RWPE2 (cell line): ENCODE results near the gene GPC5.

ENCODE experiments used
- ATAC-seq: fragments of 200-7000 bp; cut with Tn5 transposase; 3 replicates; pipeline ENCODE4 v1.9.1; 2021; ENCODE audit warnings: low read depth
- DNase-seq: peaks from one replicate; pipeline ENCODE4 v3.0.0-alpha.2; 2020; ENCODE audit warnings: low spot score
- H3K27ac ChIP-seq: fragments of 450-650 bp; 2 replicates; pipeline ENCODE4 v1.5.1; 2017; ENCODE audit warnings: mild to moderate bottlenecking; ENCODE audit not compliant: poor library complexity, severe bottlenecking
- H3K27me3 ChIP-seq: fragments of 250-450 bp; sonication (Bioruptor Pico); 2 replicates; pipeline ENCODE4 v1.5.1; 2021; ENCODE audit warnings: mild to moderate bottlenecking, moderate library complexity; ENCODE audit not compliant: insufficient read depth, poor library complexity, severe bottlenecking
- H3K36me3 ChIP-seq: fragments of 250-450 bp; sonication (Bioruptor Pico); 2 replicates; pipeline ENCODE4 v1.5.1; 2020; ENCODE audit warnings: low read depth, mild to moderate bottlenecking, moderate library complexity
- H3K4me1 ChIP-seq: fragments of 250-450 bp; sonication (Bioruptor Pico); 2 replicates; pipeline ENCODE4 v1.5.1; 2021; ENCODE audit warnings: mild to moderate bottlenecking, moderate library complexity; ENCODE audit not compliant: insufficient read depth, poor library complexity, severe bottlenecking
- H3K4me3 ChIP-seq: fragments of 250-450 bp; sonication (Bioruptor Pico); 2 replicates; pipeline ENCODE4 v1.5.1; 2021; ENCODE audit warnings: mild to moderate bottlenecking, moderate library complexity; ENCODE audit not compliant: severe bottlenecking
- H3K9me3 ChIP-seq: fragments of 250-450 bp; sonication (Bioruptor Pico); 2 replicates; pipeline ENCODE4 v1.5.1; 2021; ENCODE audit warnings: mild to moderate bottlenecking, moderate library complexity; ENCODE audit not compliant: severe bottlenecking
- TF ChIP-seq, protein P1 (sequence below): fragments of 450-650 bp; IDR thresholded peaks from one replicate; pipeline ENCODE4 v1.5.1; 2017; ENCODE audit warnings: mild to moderate bottlenecking, moderate library complexity; ENCODE audit not compliant: poor library complexity, severe bottlenecking

The GPC5 gene

DNA sequence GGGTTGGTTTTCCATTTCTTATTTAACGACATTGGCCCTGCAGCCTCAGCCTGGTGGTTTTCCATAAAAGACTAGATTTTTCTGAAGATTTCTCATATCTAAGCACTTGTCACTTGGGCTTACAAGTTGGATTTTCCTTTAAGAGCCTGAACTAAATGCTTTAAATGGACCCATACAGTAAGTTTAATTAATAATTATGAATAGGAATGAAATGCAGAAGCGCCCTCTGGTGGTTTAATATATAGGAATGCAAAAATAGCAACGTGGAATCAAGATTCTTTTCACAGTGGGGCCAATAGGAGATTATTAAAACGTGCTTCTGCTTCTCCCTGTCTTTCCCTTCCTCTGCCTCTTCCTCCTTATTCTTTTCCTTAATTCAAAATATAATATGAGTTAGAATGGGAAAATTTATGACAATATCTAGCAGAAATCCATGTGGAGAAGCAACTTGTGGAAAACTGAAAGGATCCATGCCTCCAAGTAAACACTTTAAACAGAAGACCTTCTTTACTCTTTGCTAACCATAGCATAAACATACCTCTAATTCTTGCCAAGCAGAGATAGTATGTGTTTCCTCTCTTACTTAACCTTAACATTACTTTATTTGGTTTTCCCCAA is 324.0 kb downstream of the GPC5 start:
- no peak overlapping the region for H3K27ac ChIP-seq
- H3K27me3 ChIP-seq: no peaks in the 10 kb centered on the region
- no peaks in the 10 kb centered on the region for H3K9me3 ChIP-seq
- DNase-seq: no peak
- ATAC-seq: no peak
- no peaks in the 10 kb centered on the region for H3K36me3 ChIP-seq
- TF ChIP-seq, protein P1, sequence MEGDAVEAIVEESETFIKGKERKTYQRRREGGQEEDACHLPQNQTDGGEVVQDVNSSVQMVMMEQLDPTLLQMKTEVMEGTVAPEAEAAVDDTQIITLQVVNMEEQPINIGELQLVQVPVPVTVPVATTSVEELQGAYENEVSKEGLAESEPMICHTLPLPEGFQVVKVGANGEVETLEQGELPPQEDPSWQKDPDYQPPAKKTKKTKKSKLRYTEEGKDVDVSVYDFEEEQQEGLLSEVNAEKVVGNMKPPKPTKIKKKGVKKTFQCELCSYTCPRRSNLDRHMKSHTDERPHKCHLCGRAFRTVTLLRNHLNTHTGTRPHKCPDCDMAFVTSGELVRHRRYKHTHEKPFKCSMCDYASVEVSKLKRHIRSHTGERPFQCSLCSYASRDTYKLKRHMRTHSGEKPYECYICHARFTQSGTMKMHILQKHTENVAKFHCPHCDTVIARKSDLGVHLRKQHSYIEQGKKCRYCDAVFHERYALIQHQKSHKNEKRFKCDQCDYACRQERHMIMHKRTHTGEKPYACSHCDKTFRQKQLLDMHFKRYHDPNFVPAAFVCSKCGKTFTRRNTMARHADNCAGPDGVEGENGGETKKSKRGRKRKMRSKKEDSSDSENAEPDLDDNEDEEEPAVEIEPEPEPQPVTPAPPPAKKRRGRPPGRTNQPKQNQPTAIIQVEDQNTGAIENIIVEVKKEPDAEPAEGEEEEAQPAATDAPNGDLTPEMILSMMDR: peak; percentile 81
- H3K4me3 ChIP-seq: no peak overlapping the region
- peaks cover 4% of the 10 kb centered on the region for H3K4me1 ChIP-seq

DNA sequence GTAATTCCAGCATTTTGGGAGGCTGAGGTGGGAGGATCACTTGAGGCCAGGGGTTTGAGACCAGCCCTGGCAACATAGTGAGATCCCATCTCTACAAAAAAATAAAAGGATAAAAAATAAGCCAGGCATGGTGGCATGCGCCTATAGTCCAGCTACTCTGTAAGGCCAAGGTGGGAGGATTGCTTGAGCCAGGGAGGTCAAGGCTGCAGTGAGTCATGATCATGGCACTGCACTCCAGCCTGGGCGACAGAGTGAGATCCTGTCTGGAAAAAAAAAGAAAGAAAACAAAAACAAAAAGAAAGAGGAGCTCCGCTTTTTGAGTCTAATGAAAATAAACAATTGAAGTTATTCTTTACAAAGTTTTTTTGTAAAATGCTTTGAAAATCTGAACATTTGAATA is 326.2 kb downstream of the GPC5 start:
- Histone ChIP-seq H3K9me3 (no peaks in the 10 kb centered on the region), H3K27me3 (no peaks in the 10 kb centered on the region), H3K4me1 (no peaks in the 10 kb centered on the region), H3K36me3 (no peaks in the 10 kb centered on the region), H3K27ac (no peak overlapping the region), H3K4me3 (no peak overlapping the region)
- DNase-seq: no peak
- TF ChIP-seq, protein P1: no peak
- ATAC-seq: no peak

DNA sequence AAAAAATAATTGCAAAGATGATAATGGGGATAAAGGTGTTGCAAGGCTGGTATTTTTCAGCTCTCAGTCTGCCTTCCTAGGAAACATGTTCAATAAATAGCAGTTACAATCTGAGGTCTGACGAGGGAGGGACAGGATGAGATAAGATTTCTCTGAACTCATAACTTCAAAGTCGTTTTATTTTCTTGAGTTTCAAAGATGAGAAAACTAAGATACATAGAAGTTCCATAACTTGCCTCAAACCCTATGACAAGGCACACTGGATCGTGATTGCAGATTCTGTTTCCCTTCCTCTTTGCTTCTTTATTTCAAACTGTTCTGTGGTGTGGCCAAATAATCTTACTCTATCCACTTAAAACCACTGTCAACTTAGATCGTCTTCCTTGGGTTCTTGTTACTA is 327.2 kb downstream of the GPC5 start:
- TF ChIP-seq, protein P1: no peak
- H3K9me3 ChIP-seq: no peaks in the 10 kb centered on the region
- ATAC-seq: no peak
- H3K4me3 ChIP-seq: no peak overlapping the region
- H3K27me3 ChIP-seq: no peaks in the 10 kb centered on the region
- H3K4me1 ChIP-seq: no peaks in the 10 kb centered on the region
- DNase-seq: no peak
- no peak overlapping the region for H3K27ac ChIP-seq
- H3K36me3 ChIP-seq: no peaks in the 10 kb centered on the region

DNA sequence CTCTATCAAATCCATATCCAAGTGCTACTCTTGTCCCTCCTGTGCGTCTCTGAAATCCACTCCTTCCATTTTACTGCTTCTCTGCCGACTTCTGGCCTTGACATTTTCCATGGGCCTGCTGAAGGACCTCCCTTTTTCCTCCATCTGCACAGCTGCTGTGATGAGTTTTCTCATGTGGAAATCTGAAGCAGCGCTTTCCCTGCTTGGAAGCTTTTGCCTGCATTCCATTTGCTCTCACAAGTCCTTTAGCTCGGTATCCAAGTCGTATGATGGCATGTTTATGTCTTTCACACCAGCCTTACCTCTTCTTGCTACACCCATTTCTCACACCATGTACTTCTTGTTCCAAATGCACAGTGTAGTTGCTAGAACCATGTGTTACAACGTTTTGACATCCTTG is 328.2 kb downstream of the GPC5 start:
- Histone ChIP-seq H3K27me3 (no peaks in the 10 kb centered on the region), H3K9me3 (no peaks in the 10 kb centered on the region), H3K36me3 (no peaks in the 10 kb centered on the region), H3K27ac (no peak overlapping the region), H3K4me3 (no peak overlapping the region), H3K4me1 (no peaks in the 10 kb centered on the region)
- TF ChIP-seq, protein P1: no peak
- DNase-seq: no peak
- ATAC-seq: no peak

DNA sequence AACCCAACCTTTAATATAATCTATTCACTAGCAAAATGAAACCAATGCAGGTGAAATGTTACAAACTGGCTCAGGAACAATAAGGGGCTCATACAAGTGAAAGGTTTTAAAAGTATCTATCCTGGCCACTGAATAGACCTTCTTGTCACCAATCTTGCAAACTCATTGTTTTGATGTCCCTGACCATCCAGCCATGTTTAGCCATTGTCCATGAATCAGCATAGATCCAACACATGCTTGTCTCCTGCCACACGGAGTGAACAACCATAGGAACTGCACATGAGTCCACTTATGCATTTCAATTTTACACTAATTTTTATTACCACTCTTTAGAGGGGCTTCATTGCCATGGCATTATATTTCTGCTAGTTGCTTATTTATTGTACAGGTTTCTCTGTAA is 331.4 kb downstream of the GPC5 start:
- TF ChIP-seq, protein P1: no peak
- no peak overlapping the region for H3K4me3 ChIP-seq
- no peak for DNase-seq
- no peaks in the 10 kb centered on the region for H3K9me3 ChIP-seq
- H3K27ac ChIP-seq: no peak overlapping the region
- no peaks in the 10 kb centered on the region for H3K36me3 ChIP-seq
- H3K27me3 ChIP-seq: no peaks in the 10 kb centered on the region
- no peak for ATAC-seq
- H3K4me1 ChIP-seq: no peaks in the 10 kb centered on the region
